NCI-H345 treated with DMSO at 0.1 percent for 48 hours (cell line): ENCODE data around the gene PAPSS1.
"Not testable (repeated sequence)": the region's sequence is repeated elsewhere in the genome, so short reads cannot be mapped to it uniquely, and the experiment has no call there.

Source experiments
- DNase-seq: peaks from one replicate; lab custom pipeline; 2025; ENCODE audit not compliant: unreplicated experiment; lab: John Stamatoyannopoulos, UW

The PAPSS1 gene

GRCh38 chr4:107689912-107690587 lies 30.0 kb downstream of the PAPSS1 start:
- no peak for DNase-seq

DNA sequence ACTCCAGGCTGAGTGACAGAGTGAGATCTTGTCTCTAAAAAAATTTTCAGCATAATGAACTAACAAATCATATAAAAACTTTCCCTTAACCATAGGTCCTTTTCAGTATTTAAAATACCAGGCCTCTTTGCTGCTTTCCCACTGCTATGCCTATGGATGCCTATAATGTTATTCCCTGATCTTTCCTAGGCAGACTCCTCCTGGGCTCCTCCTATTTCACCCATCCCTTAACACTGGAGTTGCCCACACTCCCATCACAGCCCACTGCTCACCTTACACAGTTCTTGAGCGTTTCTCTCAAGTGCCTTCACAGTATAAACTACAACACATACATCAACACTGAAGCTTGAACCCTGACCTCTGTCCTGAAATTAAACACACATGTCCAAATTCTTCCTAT lies 31.6 kb downstream of the PAPSS1 start:
- DNase-seq: no peak

GRCh38 chr4:107685740-107686139 lies 34.3 kb downstream of the PAPSS1 start:
- no peak for DNase-seq

- no peak for DNase-seq
Observed at GRCh38 chr4:107683873-107684272, 36.2 kb downstream of the PAPSS1 start.

DNA sequence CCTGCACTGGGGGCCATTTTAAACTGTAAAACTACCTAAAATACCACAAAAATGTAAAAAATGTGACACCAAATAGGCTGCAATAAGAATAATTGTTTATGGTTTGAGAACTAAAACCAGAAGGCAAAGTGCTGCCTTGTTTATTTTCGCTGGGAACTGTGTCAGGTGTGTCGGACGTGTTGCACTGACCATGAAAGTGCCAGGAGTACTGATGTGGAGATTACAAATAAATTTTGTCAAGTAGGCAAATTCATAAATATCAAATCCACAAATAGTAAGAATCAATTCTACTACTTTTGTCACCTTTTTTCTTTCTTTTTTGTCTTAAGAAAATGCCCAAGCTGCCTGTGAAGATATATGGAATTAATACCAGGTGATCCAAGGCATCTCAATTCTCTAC lies 37.7 kb downstream of the PAPSS1 start:
- DNase-seq: no peak

- no peak for DNase-seq
Observed at GRCh38 chr4:107669068-107669467, 51.0 kb downstream of the PAPSS1 start.

GRCh38 chr4:107666134-107666533 lies 53.9 kb downstream of the PAPSS1 start:
- no peak for DNase-seq

GRCh38 chr4:107665001-107665400 lies 55.0 kb downstream of the PAPSS1 start:
- no peak for DNase-seq

- no peak for DNase-seq
Observed at GRCh38 chr4:107658400-107659336, 61.4 kb downstream of the PAPSS1 start.

DNA sequence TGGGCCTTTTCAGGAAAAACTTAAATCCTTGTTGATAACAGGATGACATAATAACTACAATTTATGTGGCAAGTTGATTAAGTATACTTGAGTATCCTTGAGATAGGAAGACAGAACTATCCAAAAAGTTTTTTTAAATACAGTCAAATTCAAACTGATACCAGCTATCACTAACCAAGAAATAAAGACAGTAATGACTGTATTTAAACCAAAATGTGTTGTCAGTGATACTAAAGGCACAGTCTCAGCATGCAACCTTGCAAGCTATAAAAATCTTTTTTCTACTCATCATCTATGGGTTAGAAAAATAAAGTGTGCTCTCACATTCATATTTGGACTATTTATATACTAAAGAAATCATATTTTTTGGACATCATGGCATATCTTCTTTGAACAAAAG lies 64.7 kb downstream of the PAPSS1 start:
- DNase-seq: no peak

DNA sequence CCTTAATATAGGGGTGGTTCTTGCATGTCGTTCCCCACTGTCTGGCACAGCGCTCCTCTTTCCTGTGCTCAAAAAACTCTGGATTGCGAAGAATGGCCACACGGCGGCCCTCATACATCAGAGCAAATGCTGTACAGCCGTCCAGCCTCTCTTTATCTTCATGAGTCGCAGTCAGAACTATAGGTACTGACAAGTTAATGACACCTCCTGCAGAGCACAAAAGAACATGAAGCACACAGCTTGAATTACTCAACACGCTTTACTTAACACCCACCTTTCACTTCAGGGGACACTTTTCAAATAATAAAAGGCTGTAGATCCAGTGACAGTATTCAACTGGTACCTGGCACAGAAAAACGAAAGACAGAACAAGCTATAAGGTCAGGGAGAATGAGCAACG lies 65.3 kb downstream of the PAPSS1 start:
- peak; percentile 73 for DNase-seq

GRCh38 chr4:107651408-107651807 lies 68.6 kb downstream of the PAPSS1 start:
- not testable (repeated sequence) for DNase-seq

- DNase-seq: no peak
Observed at GRCh38 chr4:107650251-107650650, 69.8 kb downstream of the PAPSS1 start.

- DNase-seq: no peak
Observed at GRCh38 chr4:107648178-107648991, 71.6 kb downstream of the PAPSS1 start.

DNA sequence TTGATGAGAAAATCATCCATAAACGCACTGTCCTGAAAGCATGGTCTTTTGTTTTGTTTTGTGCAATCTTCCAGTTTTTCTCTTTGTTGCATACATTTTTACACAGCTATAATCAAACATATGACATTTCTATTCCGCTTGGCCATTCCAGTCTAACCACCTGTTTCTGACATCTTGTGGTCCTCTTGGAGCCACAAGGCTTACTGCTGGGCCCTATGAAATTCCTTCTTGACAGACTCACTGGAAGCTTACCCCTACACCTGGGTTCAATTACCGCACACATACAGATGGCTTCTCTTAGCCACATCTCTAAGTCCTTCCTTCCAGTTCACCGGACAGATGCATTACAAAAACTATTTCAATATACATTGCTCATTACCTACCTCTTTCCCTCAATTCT lies 72.4 kb downstream of the PAPSS1 start:
- DNase-seq: no peak

DNA sequence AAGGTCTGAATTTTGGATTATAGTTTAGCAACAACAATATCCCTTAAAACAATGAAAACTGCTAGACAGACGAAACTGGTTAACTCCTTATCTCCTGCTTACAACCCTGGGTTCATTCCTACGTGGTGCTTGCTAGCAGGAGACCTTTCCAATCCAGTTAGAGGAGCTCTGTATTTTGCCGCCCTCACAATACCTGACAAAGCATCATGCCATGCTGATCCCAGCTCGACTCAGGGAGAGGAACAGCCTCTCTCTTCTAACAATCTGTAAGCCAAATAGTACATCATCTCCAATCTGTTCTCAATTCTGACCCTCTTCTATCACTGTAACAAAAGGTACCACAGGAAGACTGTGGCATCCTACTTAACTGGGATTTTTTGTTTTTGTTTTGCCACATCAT lies 74.4 kb downstream of the PAPSS1 start:
- no peak for DNase-seq

DNA sequence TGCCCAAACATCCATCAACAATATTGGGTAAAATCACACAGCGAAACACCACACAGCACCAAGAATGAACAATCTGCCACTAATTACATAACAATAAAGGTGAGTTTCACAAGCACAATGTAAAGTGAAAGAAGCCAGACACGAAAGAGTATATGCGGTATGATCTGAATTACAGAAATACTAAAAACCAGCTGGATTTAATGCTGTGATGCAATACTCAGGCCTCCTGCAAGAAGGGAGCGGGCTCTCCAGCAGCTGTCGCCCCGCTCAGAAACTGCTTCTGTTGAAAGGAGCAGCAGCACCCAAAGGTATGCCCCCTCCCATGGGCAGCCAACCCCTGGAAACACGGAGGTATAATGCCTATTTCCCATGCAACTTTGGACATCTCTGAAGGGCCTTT lies 77.0 kb downstream of the PAPSS1 start:
- DNase-seq: no peak

- no peak for DNase-seq
Observed at GRCh38 chr4:107640878-107641277, 79.2 kb downstream of the PAPSS1 start.

DNA sequence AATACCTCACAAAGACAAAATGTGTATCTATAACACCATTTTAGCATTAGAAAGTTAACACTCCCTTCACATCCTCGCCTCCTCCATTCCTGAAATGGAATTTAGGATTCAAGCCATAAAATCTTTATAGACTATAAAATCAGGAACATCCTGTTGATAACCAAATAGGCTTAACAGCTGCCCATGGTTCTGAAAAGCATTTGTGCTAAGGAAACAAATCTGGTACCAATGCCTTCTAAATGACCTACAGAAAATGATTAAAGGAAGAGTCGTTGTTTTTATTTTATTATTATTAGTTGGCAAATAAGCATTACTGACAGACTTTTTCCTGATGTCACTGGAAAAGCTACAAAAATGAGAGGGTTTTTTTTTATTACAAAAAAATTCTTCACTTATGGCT lies 79.8 kb downstream of the PAPSS1 start:
- DNase-seq: no peak

GRCh38 chr4:107635735-107636134 lies 84.3 kb downstream of the PAPSS1 start:
- DNase-seq: no peak

DNA sequence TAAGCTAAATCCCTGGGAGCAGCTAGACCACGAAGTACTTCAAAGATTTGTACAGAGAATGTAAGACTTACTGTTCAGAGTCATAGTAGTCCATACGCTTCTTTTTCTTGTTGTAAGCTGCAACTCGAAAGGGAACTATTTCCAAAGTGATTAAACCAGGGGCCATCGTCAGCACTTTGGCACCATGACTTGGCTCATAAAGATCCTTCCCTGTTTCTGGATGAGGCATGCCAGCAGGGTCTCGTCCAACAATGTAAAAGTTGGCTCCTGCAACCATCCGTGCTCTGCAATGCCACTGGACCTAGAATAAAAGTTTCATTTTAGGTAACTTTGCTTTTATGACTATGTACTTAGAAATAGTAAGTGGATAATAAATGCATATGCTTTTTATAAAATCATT lies 88.5 kb downstream of the PAPSS1 start:
- no peak for DNase-seq
